Mammary epithelial cell (primary cell): Measurements from ENCODE around the gene MAPK9.

Experiments used
- CTCF ChIP-seq, 2 donors: IDR thresholded peaks in 1 of 2; conservative IDR thresholded peaks in 1 of 2; 2 replicates each; pipeline ENCODE4 v1.5.1; 2011 to 2012; ENCODE audit warnings: inconsistent platforms in 2 of 2, low read length in 2 of 2, mild to moderate bottlenecking in 2 of 2, control low read depth in 1 of 2, low read depth in 1 of 2; ENCODE audit not compliant: insufficient read depth in 1 of 2; ENCODE audit errors: extremely low read depth in 1 of 2
- EZH2 ChIP-seq: IDR thresholded peaks from 2 replicates; pipeline ENCODE4 v1.6.1; 2012; ENCODE audit warnings: low read length, inconsistent platforms, borderline replicate concordance

GRCh38 chr5:180324601-180324950, 32.7 kb upstream of the MAPK9 start:
- TF ChIP-seq EZH2 (no peak), CTCF (conservative IDR thresholded peaks at IDR 0.05 in 1 of 2, IDR thresholded peaks at IDR 0.05 in 1 of 2; ENCODE audit: extremely low read depth in 1 of 2, insufficient read depth in 1 of 2, low read depth in 1 of 2, low read length in 2 of 2) (no peak)
